SK-MEL-5 (cell line): ENCODE results near the gene KLHL6. TPM values are rescaled to one million over a fixed set of nuclear protein-coding genes. Genes with fewer than 3 reads are reported as not detected.
"Not testable (repeated sequence)": the region's sequence is repeated elsewhere in the genome, so short reads cannot be mapped to it uniquely, and the experiment has no call there.

Experiments
- DNase-seq: peaks from one replicate; pipeline ENCODE4 v3.0.0-alpha.2; 2016; ENCODE audit warnings: low read depth, low spot score
- in situ Hi-C: cut with HindIII; loops from 2 replicates; pipeline ENCODE4 v1.10.0; 2016; ENCODE audit warnings: low sequenced_read_pairs, high pct_unique_total_duplicates, low pct_unique_long_range_greater_than_20kb
- total RNA-seq: library from RNA; depleted of rRNA; stranded (reverse); fragments of >200 nt; shearing (Covaris generic); gene quantifications from 2 replicates; pipeline ENCODE4 v1.2.3, GENCODE V29; 2014

Gene KLHL6
- total RNA-seq, 1 experiment from 2014 or later = 0.13 TPM

GRCh38 chr3:183577346-183577745 is 21.8 kb upstream of the KLHL6 start:
- DNase-seq = no peak
- in situ Hi-C loops = no loop called here

DNA sequence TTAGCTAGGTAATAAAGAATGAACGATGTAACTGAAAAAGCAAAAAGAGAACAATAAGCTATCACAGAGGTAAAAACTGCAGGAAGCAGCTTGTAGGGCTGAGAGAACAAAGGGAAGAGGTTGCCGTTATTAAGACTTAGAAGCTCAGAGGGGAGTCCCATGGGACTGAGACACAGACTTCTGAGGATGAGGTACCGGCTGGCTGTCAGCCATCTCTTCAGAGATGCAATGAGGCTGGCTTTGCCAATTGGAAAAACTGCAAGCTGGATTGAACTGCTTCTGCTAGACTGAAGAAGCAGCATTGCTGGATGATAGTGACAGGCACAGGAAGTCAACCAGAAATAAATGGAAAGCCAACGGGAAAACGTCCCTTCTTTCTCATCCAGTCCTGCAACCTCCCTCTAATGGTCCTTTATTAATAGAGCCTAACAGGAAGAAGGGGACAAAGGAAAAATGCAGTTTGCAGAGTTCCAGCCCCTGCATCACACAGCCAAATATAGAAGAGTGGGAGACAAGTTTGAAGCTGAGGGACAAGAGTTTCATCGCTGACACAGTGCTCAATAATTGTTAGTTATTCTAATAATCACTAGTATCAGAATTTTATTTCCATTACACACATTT is 21.1 kb upstream of the KLHL6 start:
- DNase-seq = no peak
- in situ Hi-C loops = no loop called here

DNA sequence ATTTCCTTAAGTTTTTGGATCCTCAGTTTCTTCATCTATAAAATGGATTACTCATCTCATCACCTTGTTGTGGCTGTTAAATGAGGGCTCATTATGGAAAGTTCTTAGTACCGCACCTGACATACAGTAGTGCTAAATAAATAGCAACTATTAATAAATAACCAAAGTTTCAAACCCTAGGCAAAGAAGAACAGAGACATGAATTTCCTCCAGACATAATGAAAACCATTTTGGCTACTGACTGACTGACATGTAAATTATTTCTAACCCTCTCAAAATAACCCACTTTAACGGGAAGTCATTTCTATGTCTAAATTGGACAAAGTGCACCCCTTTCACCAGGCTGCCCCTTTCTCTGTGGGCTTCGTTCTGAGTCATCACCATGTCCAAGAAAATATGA is 17.4 kb upstream of the KLHL6 start:
- in situ Hi-C loops = no loop called here

GRCh38 chr3:183570191-183570590 is 14.7 kb upstream of the KLHL6 start:
- in situ Hi-C loops = not testable (repeated sequence)

More for the DNA sequence above, 17.4 kb upstream of the KLHL6 start:
- no peak for DNase-seq

GRCh38 chr3:183566880-183567279 is 11.4 kb upstream of the KLHL6 start:
- in situ Hi-C loops = no loop called here

More at GRCh38 chr3:183570191-183570590, 14.7 kb upstream of the KLHL6 start:
- DNase-seq = not testable (repeated sequence)

GRCh38 chr3:183564046-183564445 is 8.5 kb upstream of the KLHL6 start:
- DNase-seq = no peak
- in situ Hi-C loops = no loop called here

More at GRCh38 chr3:183566880-183567279, 11.4 kb upstream of the KLHL6 start:
- no peak for DNase-seq

DNA sequence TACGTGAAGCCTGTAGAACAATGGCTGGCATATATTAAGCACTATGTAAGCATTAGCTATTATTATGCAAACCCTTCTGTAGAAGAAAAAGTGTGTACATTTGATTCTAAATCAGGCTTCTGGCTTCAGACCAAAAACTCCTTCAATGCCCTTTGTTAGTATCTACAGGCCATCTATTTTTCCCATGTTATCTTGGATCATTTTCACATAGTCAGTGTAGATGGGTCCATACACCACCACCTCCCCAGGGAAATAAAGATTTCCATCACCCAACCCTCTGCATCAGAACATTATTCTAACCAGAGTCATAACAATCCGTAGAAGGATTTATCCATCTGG is 8.0 kb upstream of the KLHL6 start:
- DNase-seq = no peak
- in situ Hi-C loops = no loop called here

DNA sequence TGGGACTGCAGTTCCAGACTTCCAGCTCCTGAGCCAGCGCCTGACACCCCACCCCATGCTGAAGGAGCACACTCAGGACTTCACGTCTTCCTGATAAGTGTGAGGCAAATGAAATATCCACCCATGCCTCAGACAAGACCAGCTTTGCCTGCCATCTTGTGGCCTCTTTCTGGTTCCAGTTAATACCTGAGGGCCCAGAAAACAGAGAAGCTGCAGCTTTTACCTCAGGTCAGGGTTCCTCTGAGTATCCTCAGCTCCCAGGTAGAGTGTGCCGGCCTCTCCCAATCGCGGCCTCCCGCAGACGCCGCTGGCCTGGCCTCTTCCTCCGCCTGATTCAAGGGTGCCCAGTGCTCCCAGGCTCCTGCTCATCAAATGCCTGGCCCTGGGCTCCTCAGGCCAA is 5.1 kb upstream of the KLHL6 start:
- in situ Hi-C loops = no loop called here
- DNase-seq = peak; percentile 69

- in situ Hi-C loops = no loop called here
- no peak for DNase-seq
Measured at GRCh38 chr3:183558495-183558894, 3.0 kb upstream of the KLHL6 start.

DNA sequence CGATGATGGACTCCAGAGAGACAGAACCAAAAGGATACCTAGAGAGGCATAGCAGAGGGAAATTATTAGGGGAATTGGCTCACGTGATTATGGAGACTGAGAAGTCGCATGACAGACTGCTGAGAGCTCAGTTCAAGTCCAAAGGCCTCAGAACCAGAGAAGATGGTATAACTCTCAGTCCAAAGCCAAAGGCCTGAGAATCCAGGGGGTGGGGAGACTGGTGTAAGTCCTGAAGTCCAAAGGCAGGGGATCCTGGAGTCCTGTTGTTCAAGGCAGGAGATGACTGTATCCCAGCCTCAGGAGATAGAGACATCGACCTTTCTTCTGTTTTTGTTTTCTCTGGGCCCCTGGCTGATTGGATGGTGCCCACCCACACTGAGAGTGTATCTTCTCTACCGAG is 1.2 kb upstream of the KLHL6 start:
- no peak for DNase-seq
- in situ Hi-C loops = no loop called here

DNA sequence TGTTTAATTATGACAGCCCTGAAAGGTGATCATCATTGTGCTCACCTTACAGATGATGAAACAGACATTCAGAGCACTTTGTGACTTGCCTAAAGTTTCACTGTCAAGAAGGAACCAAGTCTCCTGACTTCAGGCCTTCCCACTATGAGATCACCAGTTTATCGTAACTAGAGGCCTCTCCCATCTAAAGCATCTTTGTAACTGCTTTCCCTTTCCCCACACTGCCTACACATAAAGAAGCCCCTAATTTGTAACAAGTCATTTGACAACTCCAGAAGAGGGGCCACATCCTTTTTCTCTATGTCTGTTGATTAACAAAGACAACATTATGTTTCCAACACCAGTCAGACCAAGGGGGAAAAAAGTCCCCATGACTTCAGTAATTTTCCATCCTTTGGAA is 1.1 kb downstream of the KLHL6 start:
- in situ Hi-C loops = no loop called here
- DNase-seq = peak; percentile 67

GRCh38 chr3:183553334-183554026 is 2.0 kb downstream of the KLHL6 start:
- DNase-seq = no peak
- in situ Hi-C loops = no loop called here

DNA sequence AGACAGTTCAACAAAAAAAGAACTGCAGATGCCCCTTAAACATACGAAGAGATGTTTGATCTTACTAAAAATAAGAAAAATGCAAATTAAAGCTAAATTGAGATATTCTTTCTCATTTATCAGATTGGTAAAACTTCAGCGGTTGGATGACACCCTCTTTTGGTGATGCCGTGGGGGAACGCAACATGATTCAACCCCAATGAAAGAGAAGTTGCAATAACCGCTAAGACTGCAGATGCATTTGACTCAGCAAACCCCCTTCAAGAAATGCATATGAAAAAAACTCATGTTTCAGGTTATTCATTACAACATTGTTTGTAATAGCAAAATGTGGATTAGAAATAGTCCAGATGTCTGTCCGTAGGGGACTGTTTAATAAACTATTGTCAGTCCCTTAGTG is 3.6 kb downstream of the KLHL6 start:
- in situ Hi-C loops = no loop called here
- no peak for DNase-seq

DNA sequence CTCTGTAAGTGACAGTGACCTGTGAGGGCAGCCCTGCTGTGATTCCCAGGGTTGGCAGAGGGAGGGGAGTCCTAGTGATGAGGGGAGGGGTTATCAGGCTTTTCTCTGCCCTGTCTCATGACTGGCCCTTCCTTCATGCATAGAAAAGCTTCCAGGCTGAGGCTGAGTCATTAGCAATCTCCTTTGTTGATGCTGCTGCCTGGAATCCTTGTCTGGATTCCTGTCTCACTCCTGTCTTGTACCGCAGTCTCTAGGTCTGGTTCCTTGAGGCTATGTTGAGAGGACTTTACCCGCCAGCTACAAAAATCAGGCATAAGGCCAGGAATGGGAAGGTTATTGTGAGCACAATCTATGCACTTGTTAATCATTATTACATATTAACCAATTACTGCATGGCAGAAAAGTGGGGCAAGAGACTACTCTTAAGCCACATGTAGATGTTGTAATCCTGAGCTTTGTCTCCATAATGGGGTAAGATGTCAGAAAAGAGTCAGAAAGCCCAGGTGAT is 7.2 kb downstream of the KLHL6 start:
- DNase-seq = peak; percentile 74
- in situ Hi-C loops = no loop called here

DNA sequence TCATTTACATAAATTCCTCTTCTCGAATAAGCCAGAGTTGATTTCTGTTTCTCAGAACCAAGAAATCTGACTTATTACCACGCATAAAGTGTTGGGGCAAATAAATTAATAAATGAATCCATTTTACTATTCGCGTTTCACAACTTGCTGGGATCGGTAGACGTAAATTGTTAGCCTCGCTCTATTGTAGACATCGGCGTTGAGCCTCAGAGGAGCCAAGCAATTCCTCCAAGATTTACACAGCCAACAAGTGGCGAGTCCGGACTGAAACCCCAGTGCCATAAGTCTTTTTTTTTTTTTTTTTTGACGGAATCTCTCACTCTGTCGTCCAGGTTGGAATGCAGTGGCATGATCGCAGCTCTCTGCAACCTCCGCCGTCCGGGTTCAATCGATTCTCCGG is 8.9 kb downstream of the KLHL6 start:
- no peak for DNase-seq
- in situ Hi-C loops = no loop called here

- DNase-seq = no peak
Measured at GRCh38 chr3:183545708-183546107, 9.8 kb downstream of the KLHL6 start.

GRCh38 chr3:183542355-183542754 is 13.2 kb downstream of the KLHL6 start:
- no peak for DNase-seq
- in situ Hi-C loops = no loop called here

More at GRCh38 chr3:183545708-183546107, 9.8 kb downstream of the KLHL6 start:
- in situ Hi-C loops = no loop called here

DNA sequence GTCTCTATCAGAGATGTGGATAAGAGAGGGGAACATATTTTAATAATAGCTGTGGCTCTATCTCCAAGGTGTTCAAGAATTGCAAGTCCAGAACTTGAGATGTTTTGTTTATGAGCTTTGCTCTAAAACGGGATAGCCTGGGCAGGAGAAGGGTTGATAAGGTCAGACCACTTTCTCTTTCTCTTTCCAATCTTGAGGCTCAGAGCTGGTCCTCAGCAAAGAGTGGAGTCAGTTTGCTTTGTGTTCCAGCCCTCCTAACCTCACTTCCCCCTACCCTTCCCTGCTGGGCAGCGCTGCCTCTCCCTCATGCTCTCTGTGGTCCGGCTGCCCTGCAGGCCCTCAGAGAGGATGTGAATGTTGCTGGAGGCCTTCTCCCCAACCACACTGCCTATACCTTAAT is 13.8 kb downstream of the KLHL6 start:
- in situ Hi-C loops = no loop called here
- no peak for DNase-seq

DNA sequence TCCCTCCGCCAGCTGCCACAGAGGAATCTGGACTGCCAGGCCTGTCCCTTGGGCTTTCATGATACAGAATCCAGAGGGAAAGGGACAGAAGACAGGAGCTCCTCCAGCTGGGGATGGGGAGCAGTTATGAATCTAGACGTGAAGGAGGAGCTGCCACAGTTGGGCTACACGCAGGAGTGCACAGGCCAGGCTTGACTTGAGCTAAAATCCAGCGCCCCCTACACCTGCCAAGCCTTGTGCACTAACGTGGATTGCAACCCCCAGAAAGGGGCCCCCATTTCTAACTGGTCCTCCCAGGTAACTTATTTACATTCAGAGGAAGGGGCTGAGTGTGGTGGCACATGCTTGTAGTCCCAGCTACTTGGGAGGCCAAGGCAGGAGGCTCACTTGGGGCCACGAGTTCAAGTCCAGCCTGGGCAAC is 14.3 kb downstream of the KLHL6 start:
- in situ Hi-C loops = no loop called here
- DNase-seq = no peak
